ENCODE data around the gene NXF2.
"Not testable (repeated sequence)": the region's sequence is repeated elsewhere in the genome, so short reads cannot be mapped to it uniquely, and the experiment has no call there.

The NXF2 gene, protein sequence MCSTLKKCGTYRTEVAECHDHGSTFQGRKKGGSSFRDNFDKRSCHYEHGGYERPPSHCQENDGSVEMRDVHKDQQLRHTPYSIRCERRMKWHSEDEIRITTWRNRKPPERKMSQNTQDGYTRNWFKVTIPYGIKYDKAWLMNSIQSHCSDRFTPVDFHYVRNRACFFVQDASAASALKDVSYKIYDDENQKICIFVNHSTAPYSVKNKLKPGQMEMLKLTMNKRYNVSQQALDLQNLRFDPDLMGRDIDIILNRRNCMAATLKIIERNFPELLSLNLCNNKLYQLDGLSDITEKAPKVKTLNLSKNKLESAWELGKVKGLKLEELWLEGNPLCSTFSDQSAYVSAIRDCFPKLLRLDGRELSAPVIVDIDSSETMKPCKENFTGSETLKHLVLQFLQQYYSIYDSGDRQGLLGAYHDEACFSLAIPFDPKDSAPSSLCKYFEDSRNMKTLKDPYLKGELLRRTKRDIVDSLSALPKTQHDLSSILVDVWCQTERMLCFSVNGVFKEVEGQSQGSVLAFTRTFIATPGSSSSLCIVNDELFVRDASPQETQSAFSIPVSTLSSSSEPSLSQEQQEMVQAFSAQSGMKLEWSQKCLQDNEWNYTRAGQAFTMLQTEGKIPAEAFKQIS

GRCh38 chrX:102246893-102247292 is at the start of gene NXF2:
Gene NXF2, plus strand, starts transcription at chrX:102247167. Its CDS starts 59,912 bp downstream, at chrX:102307079.
- not testable (repeated sequence) for ATAC-seq

DNA sequence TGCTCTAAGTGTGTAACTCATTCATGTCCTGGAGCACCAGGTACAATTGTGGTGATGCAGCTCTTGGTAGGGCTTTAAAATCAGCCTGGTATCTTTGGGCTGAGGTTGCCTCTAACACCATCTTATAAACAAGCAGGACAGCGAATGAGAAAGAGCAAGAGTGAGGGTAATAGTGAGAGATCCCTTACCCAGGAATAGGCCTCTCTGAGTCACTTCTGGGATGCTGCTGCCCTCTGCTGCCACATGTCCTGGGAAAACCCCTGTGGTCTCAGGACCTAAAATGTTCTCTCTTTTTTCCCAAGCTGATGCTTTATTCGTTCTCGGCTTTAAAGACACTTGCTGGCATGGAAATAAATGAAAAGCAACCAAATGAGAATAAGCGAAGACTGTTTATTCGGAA is 39.0 kb upstream of the NXF2 start:
- ATAC-seq, result not testable (repeated sequence)

GRCh38 chrX:102214986-102215385 is 32.0 kb upstream of the NXF2 start, which contains the start of gene TCP11X1:
Gene TCP11X1, plus strand, starts transcription at chrX:102215301.
- ATAC-seq, result not testable (repeated sequence)

- not testable (repeated sequence) for ATAC-seq
Measured at GRCh38 chrX:102216497-102216896, 30.5 kb upstream of the NXF2 start.

DNA sequence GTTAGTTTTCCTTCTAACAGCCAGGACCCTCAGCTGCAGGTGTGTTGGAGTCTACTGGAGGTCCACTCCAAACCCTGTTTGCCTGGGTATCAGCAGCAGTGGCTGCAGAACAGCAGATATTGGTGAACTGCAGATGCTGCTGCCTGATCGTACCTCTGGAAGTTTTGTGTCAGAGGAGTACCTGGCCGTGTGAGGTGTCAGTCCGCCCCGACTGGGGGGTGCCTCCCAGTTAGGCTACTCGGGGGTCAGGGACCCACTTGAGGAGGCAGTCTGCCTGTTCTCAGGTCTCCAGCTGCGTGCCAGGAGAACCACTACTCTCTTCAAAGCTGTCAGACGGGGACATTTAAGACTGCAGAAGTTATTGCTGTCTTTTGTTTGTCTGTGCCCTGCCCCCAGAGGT is 11.3 kb upstream of the NXF2 start:
- not testable (repeated sequence) for ATAC-seq

DNA sequence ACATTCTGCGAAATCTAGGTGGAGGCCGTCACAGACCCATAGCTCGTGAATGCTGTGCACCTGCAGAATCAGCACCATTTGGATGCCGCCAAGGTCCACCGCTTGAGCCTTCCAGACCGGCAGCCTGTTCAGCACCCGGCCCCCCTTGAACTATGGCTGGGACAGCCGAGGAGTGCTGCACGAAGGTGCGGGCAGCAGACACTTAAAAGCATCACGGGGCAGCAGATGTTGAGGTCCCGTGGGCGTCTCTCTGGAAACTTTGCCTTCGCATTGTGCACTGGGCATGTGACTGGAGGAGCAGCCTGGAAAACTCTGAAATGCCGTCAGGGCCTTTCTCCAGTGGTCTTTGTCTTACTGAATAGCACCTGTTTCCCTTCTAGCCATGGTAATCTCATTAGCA is 6.7 kb upstream of the NXF2 start:
- ATAC-seq, result not testable (repeated sequence)

DNA sequence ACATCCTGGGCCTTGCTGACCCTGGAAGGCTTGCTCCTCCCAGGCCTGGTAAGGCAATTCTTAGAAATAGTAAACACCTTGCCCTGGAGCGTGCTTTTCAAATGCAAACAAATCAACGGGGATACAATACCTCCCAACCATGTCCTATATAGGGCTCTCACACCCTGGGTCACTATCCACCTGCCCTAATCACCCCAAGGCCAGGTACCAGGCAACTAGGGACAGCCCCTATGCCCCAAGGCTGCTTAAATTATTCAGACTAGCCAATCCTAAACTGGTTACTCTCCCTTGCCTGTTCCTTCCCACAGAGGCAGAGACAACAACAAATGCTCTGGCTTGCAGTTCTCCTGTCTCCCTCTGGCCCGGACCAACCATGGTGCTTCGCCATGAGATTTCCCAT is 25.3 kb downstream of the NXF2 start:
- not testable (repeated sequence) for ATAC-seq

DNA sequence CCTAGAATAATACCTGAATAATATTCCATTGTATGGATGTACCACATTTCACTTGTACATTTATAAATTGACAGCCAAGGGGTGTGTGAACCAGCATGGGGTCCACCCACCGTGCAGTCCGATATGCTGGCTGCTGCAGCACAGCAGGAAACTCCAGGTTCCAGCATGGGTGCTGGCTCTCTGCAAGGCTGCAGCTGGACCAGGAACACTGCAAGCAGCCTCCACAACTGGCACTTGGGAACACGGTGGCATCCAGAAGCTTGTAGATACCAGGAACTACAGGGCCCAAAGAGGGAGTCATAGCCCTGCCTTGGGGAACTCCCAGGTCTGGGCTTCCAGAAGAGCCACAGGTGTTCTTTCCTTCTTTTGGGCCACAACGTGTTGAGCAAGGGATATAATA is 91.2 kb downstream of the NXF2 start:
- ATAC-seq, result no peak

DNA sequence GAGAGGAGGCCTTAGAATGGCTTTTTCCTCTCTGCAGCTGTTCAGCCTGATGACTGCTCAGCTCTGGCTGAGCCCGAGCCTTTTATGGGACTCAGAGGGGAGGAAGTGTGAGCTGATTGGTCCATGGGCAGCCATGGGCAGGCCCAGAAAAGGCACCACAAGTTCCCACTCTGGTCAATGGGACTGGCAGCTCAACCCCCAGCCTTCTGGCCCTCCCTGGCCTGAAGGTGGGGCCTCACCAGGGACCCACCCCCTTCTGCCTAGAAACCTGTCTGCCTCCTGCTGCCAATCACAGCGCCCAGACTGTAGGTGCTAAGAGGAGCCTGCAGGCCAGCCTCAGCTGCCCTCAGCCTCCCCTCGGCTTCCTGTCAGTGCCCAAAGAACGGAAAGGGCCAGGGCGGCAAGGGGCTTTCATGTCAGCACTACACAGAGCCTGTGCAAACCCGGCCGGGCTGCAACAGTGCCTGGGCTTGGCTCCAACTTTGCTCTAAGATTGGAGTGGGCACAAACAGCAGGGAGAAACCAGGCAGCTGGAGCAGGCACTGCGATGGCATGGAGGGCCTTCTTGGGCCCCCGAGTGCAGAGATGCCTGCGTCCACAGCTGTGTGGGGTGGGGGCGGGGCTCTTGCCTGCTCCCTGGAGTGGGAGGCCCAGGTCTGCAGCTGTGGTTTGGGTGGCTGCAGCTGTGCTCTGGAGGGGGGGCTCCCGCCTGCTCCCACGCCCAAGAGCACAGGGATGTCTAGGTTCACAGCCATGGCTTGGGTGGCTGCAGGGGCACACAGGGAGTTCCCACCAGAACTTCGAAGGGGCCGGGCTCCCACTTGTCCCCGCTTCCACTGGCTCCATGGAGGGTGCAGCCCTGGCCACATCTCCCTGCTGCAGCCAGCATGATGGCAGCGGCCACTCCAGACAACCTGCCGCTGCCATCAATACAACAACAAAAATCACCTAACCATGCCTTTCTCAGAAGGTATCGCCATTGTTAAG is 92.6 kb downstream of the NXF2 start:
- ATAC-seq, result peak; percentile 71 to 74

- ATAC-seq, result no peak
Measured at GRCh38 chrX:102341867-102342266, 94.9 kb downstream of the NXF2 start.

- peak in 1 of 2 donors; percentile 7 for ATAC-seq
Measured at GRCh38 chrX:102345916-102346315, 98.9 kb downstream of the NXF2 start.
